ENCODE measurements around the gene COL16A1. TPM values are rescaled to one million over a fixed set of nuclear protein-coding genes. Genes with fewer than 3 reads are reported as not detected.
A peak's percentile ranks its signal among the peaks of the same experiment; 100 is the strongest.
"Not testable (repeated sequence)": the region's sequence is repeated elsewhere in the genome, so short reads cannot be mapped to it uniquely, and the experiment has no call there.

COL16A1 gene
- total RNA-seq, 1 donor, result 86.4 TPM

DNA sequence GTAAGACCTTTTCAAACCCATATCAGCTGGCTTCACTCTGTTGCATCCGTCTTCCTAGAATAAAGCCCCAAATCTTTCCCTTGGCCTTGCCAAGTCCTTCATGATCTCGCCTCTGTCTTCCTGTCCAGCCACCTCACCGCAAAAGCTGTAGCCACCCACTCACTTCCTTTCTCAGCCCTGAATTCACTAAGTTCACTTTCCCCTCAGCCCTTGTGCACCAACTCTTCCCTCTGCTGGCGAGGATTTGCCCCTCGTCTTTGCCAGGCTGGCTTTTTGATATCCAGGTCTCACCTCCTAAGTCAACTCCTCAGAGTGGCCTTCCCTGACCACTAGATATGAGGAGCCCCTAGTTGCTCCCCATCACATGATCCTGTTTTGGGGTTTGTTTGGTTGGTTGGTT is 3.9 kb upstream of the COL16A1 start:
- TF ChIP-seq, protein P1, sequence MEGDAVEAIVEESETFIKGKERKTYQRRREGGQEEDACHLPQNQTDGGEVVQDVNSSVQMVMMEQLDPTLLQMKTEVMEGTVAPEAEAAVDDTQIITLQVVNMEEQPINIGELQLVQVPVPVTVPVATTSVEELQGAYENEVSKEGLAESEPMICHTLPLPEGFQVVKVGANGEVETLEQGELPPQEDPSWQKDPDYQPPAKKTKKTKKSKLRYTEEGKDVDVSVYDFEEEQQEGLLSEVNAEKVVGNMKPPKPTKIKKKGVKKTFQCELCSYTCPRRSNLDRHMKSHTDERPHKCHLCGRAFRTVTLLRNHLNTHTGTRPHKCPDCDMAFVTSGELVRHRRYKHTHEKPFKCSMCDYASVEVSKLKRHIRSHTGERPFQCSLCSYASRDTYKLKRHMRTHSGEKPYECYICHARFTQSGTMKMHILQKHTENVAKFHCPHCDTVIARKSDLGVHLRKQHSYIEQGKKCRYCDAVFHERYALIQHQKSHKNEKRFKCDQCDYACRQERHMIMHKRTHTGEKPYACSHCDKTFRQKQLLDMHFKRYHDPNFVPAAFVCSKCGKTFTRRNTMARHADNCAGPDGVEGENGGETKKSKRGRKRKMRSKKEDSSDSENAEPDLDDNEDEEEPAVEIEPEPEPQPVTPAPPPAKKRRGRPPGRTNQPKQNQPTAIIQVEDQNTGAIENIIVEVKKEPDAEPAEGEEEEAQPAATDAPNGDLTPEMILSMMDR (IDR thresholded peaks at IDR 0.05; ENCODE audit: insufficient read depth, low read depth, low read length), result peak; percentile 42
- no peak overlapping the region for H3K4me3 ChIP-seq (ENCODE audit: low read depth, low read length)
- peak; percentile 74 for DNase-seq (ENCODE audit: low read depth)

DNA sequence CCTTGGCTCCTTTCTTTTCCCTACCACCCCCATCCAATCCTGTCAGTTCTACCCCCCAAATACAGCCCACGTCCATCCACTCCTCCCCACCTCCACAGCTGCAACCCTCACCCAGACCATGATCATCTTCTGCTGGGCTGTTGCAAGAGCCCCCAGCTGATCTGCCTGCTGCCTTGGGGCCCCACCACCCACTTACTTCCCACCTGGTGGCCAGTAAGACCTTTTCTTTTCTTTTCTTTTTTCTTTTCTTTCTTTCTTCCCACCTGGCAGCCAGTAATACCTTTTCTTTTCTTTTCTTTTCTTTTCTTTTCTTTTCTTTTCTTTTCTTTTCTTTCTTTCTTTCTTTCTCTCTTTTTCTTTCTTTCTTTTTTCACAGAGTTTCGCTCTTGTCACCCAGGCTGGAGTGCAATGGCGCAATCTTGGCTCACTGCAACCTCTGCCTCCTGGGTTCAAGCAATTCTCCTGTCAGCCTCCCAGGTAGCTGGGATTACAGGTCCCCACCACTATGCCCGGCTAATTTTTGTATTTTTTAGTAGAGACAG is 3.3 kb upstream of the COL16A1 start:
- DNase-seq (ENCODE audit: low read depth); H3K4me3 ChIP-seq (ENCODE audit: low read depth, low read length): not testable (repeated sequence)

DNA sequence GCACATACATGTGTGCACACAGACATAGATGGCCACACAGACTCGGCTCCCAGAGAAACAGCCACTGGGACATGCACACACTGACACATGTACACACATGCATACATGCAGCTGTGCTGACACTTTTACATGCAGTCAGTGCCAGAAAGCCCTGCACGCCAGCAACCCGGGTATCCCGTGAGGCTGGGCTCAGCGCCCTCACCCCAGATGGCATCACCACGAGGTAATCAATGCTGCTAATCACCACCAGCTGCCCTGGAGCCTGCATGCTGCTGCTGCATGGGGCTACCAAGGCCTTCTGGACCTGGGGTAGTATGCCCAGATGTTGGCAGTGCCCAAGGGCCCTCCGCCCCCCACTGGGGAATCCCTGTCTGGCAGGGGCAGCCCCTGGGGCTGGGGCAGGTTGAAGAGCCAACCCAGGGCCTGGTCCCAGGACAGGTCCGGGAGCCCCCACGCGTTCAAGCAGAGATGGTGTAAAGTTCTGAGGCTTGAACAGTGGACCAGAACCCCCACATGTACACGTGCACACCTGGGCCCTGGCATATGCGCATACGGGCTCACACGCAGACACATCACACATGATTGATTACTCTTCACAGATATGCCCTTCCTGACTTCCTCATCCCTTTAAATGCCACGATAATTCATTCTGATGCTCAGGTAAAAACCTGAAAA is 2.7 kb upstream of the COL16A1 start:
- no peak for DNase-seq (ENCODE audit: low read depth)
- H3K4me3 ChIP-seq (ENCODE audit: low read depth, low read length), result no peak overlapping the region
- TF ChIP-seq, protein P1 (IDR thresholded peaks at IDR 0.05; ENCODE audit: insufficient read depth, low read depth, low read length), result no peak

DNA sequence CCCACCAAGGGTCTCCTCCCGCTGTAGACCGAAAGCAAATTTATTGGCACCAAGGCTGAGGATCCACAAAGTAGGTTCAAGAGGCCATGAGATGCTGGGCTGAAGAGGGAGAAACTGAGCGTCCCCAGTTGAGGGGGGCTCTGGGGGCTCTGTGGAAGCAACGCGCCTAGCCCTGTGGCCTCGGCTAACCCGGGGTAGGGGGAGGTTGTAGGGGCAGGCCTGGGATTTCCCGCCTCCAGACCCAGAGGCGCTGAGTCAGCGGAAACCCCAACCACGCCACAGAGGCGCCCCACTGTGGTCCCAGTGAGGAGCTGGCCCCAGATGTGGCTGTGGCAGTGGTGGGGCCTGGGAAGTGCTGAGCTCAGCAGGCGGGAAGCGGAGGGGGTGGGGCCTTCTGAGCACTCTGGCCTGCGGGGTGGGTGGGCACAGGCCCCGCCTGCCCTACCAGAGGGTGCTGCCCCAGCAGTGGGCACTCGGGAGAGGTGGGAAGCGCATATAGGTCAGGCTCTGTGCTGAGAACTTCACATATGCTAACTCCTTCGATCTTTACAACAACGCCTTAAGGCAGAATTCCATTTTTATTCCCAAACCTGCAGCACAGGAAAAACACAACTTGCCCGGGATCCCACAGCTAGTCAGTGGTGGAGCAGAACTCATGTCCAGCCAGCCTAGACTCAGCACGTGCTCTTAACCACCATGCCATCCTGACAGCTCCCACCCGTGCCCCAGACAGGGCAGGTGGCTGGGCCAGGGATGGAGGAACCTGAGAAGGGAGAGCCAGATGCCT is 1.5 kb upstream of the COL16A1 start:
- TF ChIP-seq, protein P1 (IDR thresholded peaks at IDR 0.05; ENCODE audit: insufficient read depth, low read depth, low read length), result peak; percentile 43
- H3K4me3 ChIP-seq (ENCODE audit: low read depth, low read length), result peak overlapping the region; percentile 74
- DNase-seq (ENCODE audit: low read depth), result peak; percentile 88

DNA sequence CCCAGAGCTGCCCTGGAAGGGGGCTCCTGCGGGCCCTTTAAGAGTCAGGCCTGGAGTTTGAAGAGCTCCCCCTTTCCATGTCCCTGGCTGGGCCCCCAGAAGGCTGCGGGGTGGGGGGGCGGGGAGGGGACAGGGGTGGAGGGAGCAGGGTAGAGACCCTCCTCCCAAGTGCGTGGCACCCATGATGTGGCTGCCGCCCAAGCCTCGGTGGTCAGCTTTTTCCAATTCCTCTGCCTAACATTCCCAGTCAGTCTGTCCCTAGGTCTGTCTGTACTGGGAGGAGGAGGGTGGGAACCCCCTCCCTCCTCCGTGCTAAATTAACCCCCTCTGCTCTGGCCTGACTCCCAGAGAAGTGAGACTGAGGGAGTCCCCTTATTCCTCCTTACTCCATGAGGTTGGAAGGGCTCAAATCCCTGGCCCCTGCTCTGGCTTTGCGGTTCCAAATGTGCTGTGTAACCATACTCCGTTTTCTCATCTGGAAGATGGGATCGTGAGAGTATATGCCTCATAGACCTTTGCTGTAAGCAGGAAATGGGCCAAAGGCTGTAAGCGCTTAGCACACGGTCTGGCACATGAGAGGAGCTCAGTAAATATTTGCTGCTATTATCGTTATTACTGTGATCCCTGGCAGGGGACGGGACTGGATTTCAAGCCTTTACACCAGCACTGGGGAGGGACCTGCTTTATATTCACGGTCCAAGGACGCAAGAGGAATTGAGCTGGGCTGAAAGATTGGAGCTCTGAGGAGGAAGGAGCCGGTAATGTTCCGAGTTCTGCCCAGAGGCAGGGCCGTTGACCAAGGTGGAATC is 658 bp upstream of the COL16A1 start:
- peak; percentile 85 for DNase-seq (ENCODE audit: low read depth)
- TF ChIP-seq, protein P1 (IDR thresholded peaks at IDR 0.05; ENCODE audit: insufficient read depth, low read depth, low read length), result no peak
- H3K4me3 ChIP-seq (ENCODE audit: low read depth, low read length), result peak overlapping the region; percentile 74

DNA sequence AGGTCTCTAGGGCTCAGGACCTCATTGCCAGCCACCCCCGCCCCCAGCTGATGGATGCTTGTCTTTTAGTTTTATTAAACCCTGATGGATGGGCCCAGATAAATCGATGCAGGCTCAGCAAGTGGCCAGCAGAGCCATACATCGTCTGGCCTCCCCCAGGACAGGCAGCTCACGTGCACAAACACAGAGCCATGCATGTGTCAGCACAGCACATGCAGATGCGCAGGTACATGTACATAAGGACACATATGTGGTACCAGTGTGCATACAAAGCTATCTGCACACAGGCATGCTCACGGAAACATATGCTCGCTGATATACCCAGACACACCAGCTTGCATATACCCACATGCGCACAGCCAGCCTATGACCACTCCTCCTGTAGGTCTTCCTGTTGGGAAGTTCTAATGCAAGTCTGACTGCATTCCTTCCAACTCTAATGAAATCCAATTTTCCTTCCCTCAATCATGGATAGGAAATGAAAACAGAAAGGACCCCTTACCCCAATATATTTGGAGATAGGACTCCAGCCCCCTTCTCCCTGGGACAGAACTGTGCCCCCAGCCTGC is 897 bp downstream of the COL16A1 start:
- peak; percentile 33 for DNase-seq (ENCODE audit: low read depth)
- peak overlapping the region; percentile 74 for H3K4me3 ChIP-seq (ENCODE audit: low read depth, low read length)
- TF ChIP-seq, protein P1 (IDR thresholded peaks at IDR 0.05; ENCODE audit: insufficient read depth, low read depth, low read length), result no peak

Data from fibroblast of villous mesenchyme (primary cell).